Measurements from ENCODE around the gene SPATA17. TPM values are rescaled to one million over a fixed set of nuclear protein-coding genes. Genes with fewer than 3 reads are reported as not detected.

SPATA17 gene
- total RNA-seq, 4 donors from 2014 or later: 0.07 to 0.49 TPM; not detected in 2

DNA sequence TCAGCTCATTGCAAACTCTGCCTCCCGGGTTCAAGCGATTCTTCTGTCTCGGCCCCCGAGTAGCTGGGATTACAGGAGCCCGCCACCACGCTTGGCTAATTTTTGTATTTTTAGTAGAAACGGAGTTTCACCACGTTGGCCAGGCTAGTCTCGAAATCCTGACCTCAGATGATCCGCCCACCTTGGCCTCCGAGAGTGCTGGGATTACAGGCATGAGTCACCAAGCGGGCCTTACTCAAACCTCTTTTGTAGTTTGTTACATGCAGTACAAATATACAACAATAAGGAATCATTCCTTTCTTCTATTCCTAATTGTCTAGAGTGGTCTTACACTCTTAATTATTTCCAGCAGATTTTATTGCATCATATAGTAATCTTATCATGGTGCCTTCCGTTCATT, 16.6 kb downstream of the SPATA17 start:
- Histone ChIP-seq H3K27me3 (no peaks in the 10 kb centered on the region), H3K9me3 (no peaks in the 10 kb centered on the region), H3K4me3 (no peak overlapping the region), H3K36me3 (no peaks in the 10 kb centered on the region), H3K27ac (no peak overlapping the region), H3K4me1 (no peaks in the 10 kb centered on the region)
- DNase-seq: no peak
- TF ChIP-seq, protein P1, sequence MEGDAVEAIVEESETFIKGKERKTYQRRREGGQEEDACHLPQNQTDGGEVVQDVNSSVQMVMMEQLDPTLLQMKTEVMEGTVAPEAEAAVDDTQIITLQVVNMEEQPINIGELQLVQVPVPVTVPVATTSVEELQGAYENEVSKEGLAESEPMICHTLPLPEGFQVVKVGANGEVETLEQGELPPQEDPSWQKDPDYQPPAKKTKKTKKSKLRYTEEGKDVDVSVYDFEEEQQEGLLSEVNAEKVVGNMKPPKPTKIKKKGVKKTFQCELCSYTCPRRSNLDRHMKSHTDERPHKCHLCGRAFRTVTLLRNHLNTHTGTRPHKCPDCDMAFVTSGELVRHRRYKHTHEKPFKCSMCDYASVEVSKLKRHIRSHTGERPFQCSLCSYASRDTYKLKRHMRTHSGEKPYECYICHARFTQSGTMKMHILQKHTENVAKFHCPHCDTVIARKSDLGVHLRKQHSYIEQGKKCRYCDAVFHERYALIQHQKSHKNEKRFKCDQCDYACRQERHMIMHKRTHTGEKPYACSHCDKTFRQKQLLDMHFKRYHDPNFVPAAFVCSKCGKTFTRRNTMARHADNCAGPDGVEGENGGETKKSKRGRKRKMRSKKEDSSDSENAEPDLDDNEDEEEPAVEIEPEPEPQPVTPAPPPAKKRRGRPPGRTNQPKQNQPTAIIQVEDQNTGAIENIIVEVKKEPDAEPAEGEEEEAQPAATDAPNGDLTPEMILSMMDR (IDR thresholded peaks at IDR 0.05 in 4 of 5, conservative IDR thresholded peaks at IDR 0.05 in 1 of 5): no peak
- no peak for TF ChIP-seq POLR2A (IDR thresholded peaks at IDR 0.05)
- no peak for ATAC-seq
- intact Hi-C loops (cut with DNase I; ENCODE audit: low total_unique reads) (no loop called here), in situ Hi-C loops (cut with MboI; ENCODE audit: low sequenced_read_pairs in 4 of 4) (no loop called here)

DNA sequence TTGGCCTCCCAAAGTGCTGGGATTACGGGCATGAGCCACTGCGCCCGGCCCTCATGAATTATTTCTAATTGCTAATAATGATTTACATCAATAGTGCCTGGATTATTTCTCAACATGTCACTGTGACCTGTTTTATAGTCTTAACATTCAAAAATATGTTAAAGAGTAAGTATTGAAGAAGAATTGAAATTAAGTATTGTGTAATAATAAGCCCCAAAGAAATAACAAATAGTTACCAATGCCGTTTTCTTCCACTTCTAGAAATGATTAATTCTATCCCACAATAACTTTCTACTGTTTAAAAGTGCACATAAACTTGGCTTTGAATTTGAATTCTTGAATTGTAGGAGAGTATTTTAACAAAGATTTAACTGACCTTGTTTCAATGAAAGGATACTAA, 19.5 kb downstream of the SPATA17 start:
- TF ChIP-seq, protein P1 (IDR thresholded peaks at IDR 0.05 in 4 of 5, conservative IDR thresholded peaks at IDR 0.05 in 1 of 5): no peak
- no peak for TF ChIP-seq POLR2A (IDR thresholded peaks at IDR 0.05)
- H3K27me3 ChIP-seq: no peaks in the 10 kb centered on the region
- DNase-seq: no peak
- H3K36me3 ChIP-seq: no peaks in the 10 kb centered on the region
- intact Hi-C loops (cut with DNase I; ENCODE audit: low total_unique reads) (no loop called here), in situ Hi-C loops (cut with MboI; ENCODE audit: low sequenced_read_pairs in 4 of 4) (no loop called here)
- ATAC-seq: no peak
- no peak overlapping the region for H3K4me3 ChIP-seq
- no peak overlapping the region for H3K27ac ChIP-seq
- H3K9me3 ChIP-seq: no peaks in the 10 kb centered on the region
- no peaks in the 10 kb centered on the region for H3K4me1 ChIP-seq

GRCh38 chr1:217660353-217661062, 29.4 kb downstream of the SPATA17 start:
- ATAC-seq (no peak), DNase-seq (no peak)
- Histone ChIP-seq H3K27me3 (no peaks in the 10 kb centered on the region), H3K9me3 (no peaks in the 10 kb centered on the region), H3K4me3 (no peak overlapping the region), H3K4me1 (no peaks in the 10 kb centered on the region), H3K27ac (no peak overlapping the region), H3K36me3 (no peaks in the 10 kb centered on the region)
- in situ Hi-C loops (cut with MboI; ENCODE audit: low sequenced_read_pairs in 4 of 4) (no loop called here), intact Hi-C loops (cut with DNase I; ENCODE audit: low total_unique reads) (no loop called here)
- no peak for TF ChIP-seq POLR2A (IDR thresholded peaks at IDR 0.05)
- TF ChIP-seq, protein P1 (IDR thresholded peaks at IDR 0.05 in 4 of 5, conservative IDR thresholded peaks at IDR 0.05 in 1 of 5): peak in 1 of 5 experiments; percentile 24

DNA sequence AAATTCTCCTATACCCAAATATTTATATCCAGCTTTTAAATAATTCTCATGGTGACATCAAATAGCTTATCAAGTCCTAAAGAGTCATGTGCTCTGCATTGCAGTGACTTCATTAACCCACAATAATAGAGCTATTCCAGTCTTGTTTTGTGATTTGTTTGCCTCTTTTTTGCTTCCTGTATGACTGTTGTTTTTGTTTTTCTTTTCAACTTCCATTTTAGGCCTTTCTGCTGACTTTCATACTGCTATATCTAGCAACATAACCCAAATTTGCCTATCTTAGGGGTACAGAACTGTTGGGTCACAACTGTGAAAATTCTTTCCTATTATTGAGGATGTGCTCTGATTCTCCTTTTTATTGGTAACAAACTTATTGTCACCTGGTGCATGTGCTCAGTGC, 30.3 kb downstream of the SPATA17 start:
- in situ Hi-C loops (cut with MboI; ENCODE audit: low sequenced_read_pairs in 4 of 4): no loop called here
- ATAC-seq: no peak
- no peaks in the 10 kb centered on the region for H3K27me3 ChIP-seq
- H3K36me3 ChIP-seq: no peaks in the 10 kb centered on the region
- TF ChIP-seq POLR2A (IDR thresholded peaks at IDR 0.05): no peak
- TF ChIP-seq, protein P1 (IDR thresholded peaks at IDR 0.05 in 4 of 5, conservative IDR thresholded peaks at IDR 0.05 in 1 of 5): no peak
- H3K4me1 ChIP-seq: no peaks in the 10 kb centered on the region
- H3K4me3 ChIP-seq: no peak overlapping the region
- no peak for DNase-seq
- no peaks in the 10 kb centered on the region for H3K9me3 ChIP-seq
- intact Hi-C loops (cut with DNase I; ENCODE audit: low total_unique reads): no loop called here
- no peak overlapping the region for H3K27ac ChIP-seq
